ENCODE data around the gene SNX13.

The SNX13 gene, protein sequence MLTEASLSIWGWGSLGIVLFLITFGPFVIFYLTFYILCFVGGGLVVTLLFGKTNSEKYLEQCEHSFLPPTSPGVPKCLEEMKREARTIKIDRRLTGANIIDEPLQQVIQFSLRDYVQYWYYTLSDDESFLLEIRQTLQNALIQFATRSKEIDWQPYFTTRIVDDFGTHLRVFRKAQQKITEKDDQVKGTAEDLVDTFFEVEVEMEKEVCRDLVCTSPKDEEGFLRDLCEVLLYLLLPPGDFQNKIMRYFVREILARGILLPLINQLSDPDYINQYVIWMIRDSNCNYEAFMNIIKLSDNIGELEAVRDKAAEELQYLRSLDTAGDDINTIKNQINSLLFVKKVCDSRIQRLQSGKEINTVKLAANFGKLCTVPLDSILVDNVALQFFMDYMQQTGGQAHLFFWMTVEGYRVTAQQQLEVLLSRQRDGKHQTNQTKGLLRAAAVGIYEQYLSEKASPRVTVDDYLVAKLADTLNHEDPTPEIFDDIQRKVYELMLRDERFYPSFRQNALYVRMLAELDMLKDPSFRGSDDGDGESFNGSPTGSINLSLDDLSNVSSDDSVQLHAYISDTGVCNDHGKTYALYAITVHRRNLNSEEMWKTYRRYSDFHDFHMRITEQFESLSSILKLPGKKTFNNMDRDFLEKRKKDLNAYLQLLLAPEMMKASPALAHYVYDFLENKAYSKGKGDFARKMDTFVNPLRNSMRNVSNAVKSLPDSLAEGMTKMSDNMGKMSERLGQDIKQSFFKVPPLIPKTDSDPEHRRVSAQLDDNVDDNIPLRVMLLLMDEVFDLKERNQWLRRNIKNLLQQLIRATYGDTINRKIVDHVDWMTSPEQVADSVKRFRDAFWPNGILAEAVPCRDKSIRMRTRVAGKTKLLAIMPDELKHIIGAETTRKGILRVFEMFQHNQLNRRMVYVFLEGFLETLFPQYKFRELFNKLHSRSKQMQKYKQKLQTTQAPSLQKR

DNA sequence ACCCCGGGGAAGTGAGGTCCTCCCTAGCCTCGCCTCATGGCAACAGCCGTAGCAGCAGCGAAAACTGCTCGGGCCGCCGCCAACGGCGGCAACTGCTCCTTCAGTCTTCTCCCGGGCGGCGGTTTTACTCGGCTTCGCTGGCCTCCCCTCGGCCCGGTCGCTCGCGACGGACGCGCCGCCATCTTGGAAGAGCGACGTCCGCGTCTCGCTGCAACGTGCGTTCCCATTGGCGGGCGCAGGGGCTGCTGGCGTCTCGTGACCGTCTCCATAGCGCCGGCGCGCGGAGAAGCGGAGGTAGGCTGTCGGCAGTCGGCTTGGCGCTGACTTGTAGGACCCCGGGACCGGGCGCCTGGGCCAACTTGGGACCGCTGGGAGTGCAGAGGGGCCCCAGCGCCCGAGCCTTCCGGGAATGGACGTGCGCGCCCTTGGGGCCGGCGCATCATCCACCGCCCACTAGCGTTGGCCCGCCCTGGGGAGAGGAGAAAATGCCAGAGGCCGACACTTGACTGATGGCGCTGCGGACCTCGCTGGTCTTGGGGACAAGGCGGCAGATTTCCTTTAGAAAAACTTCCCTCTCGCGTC, at the start of gene SNX13:
TSS of gene SNX13 (minus strand) at position 193 of the 582 bp plus-strand sequence. CDS start 199 bp downstream, outside the sequence.
- DNase-seq = peak; percentile 87

DNA sequence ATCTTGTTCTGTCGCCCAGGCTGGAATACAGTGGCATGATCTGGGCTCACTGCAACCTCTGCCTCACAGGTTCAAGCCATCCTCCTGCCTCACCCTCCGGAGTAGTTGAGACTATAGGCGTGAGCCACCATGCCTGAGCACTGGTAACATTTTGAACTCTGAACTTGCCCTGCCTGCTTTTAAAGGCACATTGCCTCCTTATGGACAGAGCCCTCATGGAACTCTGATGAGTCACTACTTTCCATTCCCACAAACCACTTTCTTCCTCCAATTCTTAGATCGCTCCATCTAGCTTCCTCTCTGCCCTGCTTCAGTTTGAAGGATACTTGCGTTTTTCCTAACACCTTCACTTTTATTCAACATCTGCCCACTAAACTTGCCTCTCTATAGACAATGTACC, 49.3 kb upstream of the SNX13 start:
- no peak for DNase-seq

DNA sequence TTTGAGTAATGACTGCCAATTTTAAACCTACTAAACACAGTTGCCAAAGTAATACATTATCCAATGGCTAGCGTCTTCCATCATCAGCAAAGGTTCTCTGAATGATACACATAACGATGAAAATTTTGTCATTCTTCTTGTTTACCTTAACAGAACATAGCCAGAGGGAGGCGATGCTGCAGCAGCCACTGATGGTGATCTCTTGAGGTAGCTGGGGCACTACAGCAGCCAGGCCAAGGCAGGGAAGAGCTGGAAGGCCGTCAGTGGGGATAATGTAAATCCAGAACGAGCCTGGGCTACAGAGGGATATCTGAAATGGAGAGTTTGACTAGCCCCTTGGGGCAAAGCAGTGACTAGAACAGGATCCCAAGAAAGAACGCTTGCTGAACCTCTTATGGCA, 48.6 kb upstream of the SNX13 start:
- DNase-seq = no peak

DNA sequence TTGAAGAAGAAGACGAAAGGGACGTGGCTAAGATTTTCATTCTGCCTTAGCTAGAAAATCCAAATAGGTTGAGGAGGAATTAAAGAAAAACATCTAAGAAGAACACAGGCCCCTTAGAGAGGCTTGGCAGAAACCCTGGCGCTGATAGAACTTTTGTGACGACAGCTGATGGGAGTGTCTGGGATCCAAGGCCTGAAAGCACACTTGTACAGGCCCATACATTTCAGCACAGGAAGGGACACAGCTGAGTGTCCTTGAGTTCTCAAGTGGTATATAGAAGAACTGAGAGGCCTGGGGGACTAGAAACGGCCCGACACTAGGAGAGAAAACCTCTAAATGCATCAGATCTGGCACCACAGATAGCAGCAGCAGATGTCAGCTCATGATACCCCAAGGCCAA, 47.8 kb upstream of the SNX13 start:
- no peak for DNase-seq

DNA sequence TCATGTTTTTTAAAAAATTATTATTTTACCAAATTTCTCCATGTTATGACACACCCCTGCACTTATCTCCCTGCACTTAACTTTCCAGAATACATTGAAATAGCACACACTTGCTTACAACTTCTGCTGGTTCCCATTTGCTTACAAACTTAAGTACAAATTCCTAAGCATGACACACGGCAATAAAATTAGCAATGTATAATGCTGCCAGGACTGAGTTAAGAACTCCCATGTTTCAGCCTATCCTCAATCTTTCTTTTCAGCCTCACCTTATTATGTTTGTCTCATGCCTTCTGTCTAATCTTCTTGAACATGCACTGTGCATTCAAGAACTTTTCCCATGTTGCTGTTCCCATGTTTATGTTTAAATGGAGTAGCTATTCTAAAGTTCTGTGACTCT, 46.6 kb upstream of the SNX13 start:
- no peak for DNase-seq

DNA sequence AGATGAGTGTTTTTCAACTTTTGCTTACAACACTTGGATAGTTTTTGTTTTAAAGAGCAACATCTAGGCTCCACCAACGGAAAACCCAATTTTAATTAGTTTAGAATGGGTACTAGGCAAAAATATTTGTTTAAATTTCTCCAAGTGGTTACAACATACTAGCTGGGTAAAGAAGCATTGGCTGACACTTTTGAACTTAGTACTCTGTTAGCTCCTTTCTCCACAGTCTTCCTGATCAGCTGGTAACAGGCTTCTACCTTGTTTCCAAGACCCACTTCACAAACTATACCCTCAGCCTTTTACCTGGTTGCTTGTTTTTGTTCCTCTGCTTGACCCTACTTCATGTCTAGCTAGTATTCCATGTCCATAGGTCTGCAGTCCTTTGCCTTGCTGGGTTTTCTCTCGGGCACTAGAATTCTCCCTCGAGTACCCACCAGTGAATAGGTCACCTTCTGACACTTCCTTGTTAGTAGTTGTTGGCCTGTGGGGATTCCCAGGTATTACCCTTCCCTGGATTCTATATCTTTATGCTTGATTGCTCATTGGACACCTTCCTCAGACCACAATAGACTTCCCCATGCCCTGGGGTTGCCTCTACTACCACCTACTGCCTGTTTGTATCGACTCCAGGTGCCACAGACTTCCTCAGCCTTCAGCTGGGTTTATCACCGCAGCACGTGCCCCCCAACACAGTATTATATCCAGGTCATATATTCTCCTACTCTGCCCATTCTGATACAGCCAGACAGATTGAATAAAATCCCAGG, 45.4 kb upstream of the SNX13 start:
- DNase-seq = no peak

DNA sequence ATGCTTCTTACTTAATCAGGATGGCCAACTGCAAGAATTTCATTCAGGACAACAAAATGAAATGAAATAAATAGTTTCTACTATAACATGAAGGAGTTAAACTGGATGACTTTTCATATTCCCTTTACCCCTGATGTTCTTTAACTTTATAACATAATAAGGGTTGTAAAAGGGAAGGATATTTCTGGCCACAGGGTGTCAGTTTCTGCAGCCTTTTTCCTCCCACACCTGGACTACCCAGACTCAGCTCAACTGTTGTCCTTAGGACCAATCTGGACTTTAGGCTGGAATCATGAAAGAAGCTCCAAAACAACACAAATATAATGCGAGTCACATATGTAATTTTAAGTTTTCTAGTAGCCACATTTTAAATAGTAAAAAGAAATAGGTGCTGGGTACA, 44.0 kb upstream of the SNX13 start:
- DNase-seq = no peak

DNA sequence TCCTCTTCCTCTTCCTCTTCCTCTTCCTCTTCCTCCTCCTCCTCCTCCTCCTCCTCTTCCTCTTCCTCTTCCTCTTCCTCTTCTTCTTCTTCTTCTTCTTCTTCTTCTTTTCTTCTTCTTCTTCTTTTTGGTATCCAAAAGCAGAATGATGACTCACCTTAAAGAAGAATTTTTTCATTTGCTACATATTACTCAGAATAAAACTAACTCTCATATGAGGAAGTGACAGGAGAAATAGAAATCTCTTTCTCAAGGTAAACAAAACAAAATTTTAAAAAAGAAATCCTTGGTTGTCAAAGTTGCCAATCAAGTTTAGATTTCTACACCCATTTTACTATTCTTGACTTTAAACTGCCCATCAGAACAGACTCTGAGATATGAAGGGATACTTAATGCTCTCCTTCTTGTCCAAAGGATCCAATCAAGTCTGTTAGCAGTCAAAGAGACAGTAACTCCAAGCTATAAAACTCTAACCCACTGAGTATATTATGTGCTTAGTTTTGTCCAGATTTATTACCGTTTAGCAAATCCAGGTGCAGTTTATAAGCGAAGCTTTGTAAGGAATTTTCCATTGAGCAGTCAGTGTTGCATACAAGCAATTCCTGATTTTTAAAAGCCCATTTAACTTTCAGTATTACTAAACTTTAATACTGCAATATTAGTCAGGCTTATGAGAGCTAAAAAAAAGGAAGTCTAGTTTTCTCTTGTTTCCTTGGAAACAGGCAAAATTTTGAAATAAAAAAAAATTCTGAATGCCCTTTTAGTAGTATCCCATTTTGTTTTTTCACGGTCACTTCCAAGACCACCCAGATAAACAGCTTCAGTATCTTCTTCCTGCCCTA, 43.1 kb upstream of the SNX13 start:
- no peak for DNase-seq

DNA sequence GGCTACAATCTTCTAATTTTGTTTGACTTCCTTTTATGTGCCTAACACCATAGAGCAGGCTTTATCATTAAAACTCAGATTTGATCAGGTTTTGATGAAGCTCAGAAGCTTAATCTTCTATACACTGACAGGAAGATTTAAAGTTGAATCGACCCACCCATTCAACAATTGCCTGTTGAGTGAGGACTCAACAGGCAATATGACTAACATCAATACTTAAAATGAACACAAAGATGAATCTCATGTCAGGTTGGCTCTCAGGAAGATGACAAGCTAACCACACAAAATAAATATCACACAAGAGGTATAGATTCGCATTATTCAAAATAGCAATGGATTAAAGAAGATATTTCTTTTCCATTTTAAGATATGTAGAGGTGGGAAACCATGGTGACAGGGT, 36.7 kb upstream of the SNX13 start:
- no peak for DNase-seq

DNA sequence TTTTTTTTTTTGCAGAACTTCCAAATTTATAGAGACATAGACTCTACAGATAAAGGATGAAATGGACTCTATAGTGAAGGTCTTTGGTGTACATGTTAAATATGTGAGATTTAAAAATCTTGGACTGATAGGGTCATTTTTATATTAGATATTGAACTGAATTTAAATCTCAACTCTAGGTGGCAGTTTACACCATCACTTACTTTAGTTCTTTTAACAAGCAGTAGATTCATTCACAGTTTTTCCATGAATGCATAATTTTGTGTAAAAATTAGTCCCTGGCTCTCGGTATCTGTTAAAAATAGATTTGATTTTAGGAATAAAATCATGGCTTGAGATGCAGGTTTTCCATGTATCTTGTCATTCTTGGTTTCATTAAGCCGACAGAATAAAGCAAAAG, 31.1 kb upstream of the SNX13 start:
- no peak for DNase-seq

DNA sequence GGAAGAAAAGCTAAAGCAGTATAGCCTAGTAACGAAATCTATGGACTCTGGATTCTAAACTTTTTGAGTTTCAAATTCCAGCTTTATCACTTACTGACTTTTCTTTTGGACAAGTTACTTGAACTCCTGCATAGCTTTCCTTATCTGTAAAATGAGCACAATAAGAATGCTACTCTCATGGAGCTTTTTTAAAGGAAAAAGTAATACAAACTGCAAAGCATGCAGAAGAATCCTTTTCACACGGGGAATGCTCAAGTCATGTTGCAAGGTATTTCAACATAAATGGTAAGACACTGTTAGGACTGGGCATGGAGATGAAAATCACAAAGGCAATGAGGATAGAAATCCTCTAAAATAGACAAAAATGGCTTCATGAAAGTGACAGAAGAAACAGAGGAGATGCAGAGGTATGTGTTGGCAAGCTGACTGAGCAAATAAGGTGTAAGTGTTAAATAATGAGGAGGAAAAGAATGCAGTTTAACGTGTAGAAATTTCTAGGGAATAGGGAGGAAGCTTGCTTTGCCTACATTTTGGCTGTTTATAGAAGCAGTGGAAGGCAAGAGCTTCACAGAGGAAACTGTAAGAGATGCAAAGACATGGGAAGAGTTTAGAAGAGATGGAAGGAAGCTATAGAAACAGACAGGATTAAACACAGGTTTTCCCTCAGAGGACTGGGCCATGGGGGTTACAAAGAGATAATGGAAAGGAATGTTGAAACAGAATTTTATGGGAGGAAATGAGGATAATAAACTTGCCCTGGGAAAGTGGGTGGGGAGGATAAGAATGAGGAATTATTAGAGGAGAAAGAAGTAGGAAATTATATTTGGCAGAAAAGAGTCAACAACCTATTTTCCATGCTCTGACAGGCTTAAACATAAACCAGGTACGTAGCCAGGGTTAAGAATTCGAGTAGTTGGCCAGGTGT, 28.8 kb upstream of the SNX13 start:
- no peak for DNase-seq

DNA sequence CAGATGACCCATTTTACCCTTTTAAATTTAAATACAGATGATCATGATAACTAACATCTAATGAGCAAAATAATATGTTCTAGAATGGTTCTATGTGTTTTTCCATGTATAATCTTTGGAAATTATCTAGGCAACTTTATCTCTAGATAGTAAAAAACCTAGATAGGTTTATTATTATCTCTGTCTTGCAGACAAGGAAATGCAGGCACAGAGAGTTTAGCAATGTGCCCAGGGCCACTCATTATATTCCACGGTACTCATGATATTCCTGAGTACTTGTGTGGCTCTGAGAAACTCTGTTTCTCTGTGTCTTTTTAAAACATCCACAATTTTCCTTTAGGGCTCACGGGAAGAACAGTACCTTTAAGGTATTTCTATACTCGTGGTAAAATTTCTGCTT, 26.4 kb upstream of the SNX13 start:
- DNase-seq = no peak

DNA sequence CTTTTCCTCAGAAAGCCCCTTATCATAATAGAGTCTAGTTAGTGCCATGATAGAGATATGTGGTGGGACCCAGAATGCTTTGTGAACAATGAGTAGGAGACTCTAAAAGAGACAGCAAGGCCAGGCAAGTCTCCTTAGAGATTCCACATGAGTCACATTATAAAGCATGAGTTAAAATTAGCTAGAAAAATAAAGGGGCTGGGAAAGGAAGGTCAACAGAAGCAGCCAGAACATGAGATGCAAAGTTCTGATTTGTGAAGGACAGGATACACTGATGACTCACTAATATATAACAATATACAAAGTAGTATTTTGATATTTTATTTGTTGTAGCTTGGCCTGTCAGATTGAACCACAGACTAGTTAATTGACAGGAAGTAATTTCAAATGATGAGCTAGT, 25.3 kb upstream of the SNX13 start:
- DNase-seq = no peak

DNA sequence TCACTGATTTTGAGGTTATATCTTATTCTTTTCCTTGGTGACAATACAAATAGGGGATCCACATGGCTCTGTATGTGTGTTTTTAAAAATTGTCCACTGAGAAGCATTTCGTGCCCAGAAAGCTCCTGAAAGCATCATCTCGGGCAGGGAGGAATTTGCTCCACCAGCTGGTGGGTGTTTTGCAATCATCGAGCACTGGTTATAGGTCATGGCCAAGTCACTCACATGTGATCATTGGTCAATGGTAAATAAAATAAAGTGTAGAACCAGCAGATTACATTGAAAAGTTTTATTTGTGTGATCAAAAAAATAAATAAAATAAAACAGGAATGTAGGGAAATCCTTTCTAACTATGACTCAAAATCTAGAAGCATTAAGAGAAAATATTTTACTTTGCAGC, 23.0 kb upstream of the SNX13 start:
- DNase-seq = no peak

DNA sequence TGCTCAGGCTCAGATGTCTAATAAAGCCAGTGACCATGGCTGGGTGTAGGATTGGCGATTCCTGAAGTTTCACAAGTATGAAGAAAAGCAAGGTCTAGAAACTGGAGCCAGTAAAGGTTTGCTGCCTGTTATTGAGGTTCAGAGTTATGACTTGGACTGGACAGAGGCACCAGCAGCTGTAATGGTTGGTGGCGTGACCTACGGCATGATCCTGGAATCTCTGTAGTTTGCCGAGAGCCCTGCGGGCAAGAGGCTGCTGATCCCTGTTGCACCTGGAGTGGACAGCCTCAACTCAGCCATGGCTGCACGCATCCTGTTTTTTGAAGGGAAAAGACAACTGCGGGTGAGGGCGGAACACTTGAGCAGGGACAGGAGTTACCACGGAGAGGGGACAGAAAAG, 22.4 kb upstream of the SNX13 start:
- DNase-seq = no peak

DNA sequence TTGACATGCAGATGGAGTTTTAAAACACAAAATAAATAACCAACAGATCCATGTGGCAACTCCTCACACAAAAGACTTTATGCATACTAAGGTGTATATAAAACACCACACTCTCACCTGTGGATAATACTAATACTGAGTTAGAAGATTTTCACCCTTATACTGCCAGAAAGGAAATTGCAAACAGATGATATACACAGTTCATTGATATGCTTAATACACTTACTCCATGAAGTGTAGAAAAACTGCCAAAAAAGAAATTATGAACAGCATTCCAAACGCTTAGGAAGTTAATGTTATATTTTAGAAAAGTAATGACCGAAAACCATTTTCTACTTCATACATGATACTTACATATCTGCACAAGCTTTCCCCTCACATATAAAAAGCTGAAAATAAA, 17.6 kb upstream of the SNX13 start:
- no peak for DNase-seq

DNA sequence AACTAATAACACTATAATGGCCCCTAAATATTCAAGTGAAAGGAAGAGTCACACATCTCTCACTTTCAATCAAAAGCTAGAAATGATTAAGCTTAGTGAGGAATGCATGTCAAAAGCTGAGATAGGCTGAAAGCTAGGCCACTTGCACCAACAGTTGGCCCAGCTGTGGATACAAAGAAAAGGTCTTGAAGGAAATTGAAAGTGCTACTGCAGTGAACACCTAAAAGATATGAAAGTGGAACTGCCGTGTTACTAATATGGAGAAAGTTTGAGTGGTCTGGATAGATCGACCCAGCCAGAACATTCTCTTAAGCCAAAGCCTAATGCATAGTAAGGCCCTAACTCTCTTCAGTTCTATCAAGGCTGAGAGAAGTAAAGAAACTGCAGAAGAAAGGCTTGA, 12.1 kb upstream of the SNX13 start:
- DNase-seq = no peak

DNA sequence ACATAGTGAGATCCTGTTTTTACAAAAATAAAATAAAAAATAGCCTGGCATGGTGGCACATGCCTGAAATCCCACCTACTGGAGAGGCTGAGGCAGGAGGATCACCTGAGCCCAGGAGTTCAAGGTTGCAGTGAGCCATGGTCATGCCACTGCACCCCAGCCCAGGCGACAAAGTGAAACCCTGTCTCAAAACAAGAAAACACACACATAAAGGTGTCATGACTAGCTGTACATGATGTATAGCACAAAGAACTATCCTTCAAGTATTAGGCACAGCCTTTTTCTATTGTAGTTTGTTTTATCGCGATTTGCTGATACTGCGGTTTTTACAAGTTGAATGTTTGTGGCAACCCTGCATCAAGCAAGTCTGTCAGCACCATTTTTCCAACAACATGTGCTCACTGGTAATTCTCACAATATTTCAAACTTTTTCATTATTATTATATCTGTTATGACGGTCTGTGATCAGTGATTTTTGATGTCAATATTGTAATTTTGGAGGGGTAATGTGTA, 11.5 kb upstream of the SNX13 start:
- no peak for DNase-seq

DNA sequence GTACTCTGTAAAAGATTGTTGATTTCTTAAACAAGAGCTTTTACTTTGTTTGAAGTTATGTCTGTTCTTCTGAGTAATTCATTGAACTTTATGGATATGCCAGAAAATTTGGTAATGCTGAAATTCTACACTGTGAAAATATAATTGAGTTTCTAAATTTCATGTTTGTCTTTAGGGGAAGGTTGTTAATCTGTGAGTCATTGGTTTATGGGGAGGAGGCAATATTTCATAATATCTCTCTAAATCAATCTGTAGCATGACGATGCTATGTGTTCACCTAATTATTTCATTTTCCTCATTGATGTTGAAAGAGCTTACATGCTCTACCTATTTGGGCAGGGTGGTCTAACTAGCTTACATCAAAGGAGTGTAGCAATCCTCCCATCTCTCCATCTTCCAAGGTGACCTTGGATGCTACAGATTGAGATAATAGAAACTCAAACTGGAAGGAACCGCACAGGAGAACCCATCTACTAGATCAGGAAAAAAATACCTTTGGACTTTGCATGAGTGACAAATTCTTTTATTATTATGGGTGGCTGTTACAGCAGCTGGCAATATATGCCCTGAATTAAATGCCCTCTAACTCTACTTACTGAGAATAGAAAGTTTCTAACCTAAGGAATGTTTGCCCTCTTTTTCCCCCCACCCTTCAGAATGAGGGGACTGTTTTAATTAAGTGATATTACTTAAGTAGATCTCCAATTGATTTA, 8.4 kb upstream of the SNX13 start:
- no peak for DNase-seq

DNA sequence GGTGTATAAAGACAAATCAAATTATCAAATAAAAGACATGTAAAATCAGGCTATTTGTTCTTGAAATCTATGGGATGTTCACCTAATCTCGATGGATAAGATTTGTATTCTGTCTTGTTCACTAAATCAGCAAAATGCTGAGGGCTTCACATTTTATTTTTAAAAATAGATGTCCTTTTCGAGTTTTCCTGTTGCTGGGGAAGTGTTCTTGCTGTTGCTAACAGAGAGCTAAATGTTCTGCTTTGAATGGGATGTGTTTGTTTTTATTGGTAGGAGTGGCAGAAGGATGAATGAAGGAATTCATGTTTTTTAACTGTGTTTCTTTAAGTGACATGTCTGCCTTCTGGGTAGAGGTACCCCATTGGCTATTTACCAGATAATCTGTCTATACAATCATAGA, 7.3 kb upstream of the SNX13 start:
- DNase-seq = no peak

Measured in activated CD4-positive, CD25-positive, alpha-beta regulatory T cell treated with anti-CD3 and anti-CD28 coated beads, Interleukin-2, amount 50 U/mL, for 72 hours (primary cell).